ENCODE results near the gene BCAS2. TPM values are rescaled to one million over a fixed set of nuclear protein-coding genes. Genes with fewer than 3 reads are reported as not detected.

The BCAS2 gene
- total and polyA plus RNA-seq, 2 experiments from 2014 or later = 50.7 to 111 TPM

GRCh38 chr1:114610546-114611245 is 29.3 kb upstream of the BCAS2 start:
- Histone ChIP-seq H3K79me2 (replicated peaks; ENCODE audit: insufficient read depth) (no peaks in the 10 kb centered on the region), H3F3A (replicated peaks; ENCODE audit: low read depth) (no peaks in the 10 kb centered on the region), H3K27me3 (ENCODE audit: insufficient read depth) (no peaks in the 10 kb centered on the region), H2AFZ (no peak overlapping the region), H3K4me3 (no peak overlapping the region), H3K4me2 (no peak overlapping the region), H3K27ac (ENCODE audit: low read depth) (no peak overlapping the region), H3K9me2 (ENCODE audit: insufficient read depth) (no peaks in the 10 kb centered on the region), H3K36me3 (ENCODE audit: insufficient read depth) (no peaks in the 10 kb centered on the region; the same call in 1 of the 2 replicates), H3K4me1 (ENCODE audit: insufficient read depth) (no peaks in the 10 kb centered on the region), H4K20me1 (replicated peaks; ENCODE audit: insufficient read depth) (no peaks in the 10 kb centered on the region)
- TF ChIP-seq ETS1 (IDR thresholded peaks at IDR 0.05) (no peak), ZNF114 (CRISPR knock-in tag; IDR thresholded peaks at IDR 0.05) (no peak), STAT1 (IDR thresholded peaks at IDR 0.05; ENCODE audit: unreplicated experiment) (no peak), JUNB (IDR thresholded peaks at IDR 0.05; ENCODE audit: unreplicated experiment) (no peak), EZH2phosphoT487 (IDR thresholded peaks at IDR 0.05; ENCODE audit: unreplicated experiment) (no peak), NANOG (IDR thresholded peaks at IDR 0.05; ENCODE audit: borderline replicate concordance) (no peak), ZNF331 (CRISPR knock-in tag; IDR thresholded peaks at IDR 0.05; ENCODE audit: low read depth) (no peak), CREB1 (CRISPR knock-in tag; IDR thresholded peaks at IDR 0.05; ENCODE audit: low read depth) (no peak), EZH2 (IDR thresholded peaks at IDR 0.05; ENCODE audit: low read depth, unreplicated experiment) (no peak), POLR2AphosphoS5 (IDR thresholded peaks at IDR 0.05; ENCODE audit: low read depth) (no peak)
- TF ChIP-seq, protein P1, sequence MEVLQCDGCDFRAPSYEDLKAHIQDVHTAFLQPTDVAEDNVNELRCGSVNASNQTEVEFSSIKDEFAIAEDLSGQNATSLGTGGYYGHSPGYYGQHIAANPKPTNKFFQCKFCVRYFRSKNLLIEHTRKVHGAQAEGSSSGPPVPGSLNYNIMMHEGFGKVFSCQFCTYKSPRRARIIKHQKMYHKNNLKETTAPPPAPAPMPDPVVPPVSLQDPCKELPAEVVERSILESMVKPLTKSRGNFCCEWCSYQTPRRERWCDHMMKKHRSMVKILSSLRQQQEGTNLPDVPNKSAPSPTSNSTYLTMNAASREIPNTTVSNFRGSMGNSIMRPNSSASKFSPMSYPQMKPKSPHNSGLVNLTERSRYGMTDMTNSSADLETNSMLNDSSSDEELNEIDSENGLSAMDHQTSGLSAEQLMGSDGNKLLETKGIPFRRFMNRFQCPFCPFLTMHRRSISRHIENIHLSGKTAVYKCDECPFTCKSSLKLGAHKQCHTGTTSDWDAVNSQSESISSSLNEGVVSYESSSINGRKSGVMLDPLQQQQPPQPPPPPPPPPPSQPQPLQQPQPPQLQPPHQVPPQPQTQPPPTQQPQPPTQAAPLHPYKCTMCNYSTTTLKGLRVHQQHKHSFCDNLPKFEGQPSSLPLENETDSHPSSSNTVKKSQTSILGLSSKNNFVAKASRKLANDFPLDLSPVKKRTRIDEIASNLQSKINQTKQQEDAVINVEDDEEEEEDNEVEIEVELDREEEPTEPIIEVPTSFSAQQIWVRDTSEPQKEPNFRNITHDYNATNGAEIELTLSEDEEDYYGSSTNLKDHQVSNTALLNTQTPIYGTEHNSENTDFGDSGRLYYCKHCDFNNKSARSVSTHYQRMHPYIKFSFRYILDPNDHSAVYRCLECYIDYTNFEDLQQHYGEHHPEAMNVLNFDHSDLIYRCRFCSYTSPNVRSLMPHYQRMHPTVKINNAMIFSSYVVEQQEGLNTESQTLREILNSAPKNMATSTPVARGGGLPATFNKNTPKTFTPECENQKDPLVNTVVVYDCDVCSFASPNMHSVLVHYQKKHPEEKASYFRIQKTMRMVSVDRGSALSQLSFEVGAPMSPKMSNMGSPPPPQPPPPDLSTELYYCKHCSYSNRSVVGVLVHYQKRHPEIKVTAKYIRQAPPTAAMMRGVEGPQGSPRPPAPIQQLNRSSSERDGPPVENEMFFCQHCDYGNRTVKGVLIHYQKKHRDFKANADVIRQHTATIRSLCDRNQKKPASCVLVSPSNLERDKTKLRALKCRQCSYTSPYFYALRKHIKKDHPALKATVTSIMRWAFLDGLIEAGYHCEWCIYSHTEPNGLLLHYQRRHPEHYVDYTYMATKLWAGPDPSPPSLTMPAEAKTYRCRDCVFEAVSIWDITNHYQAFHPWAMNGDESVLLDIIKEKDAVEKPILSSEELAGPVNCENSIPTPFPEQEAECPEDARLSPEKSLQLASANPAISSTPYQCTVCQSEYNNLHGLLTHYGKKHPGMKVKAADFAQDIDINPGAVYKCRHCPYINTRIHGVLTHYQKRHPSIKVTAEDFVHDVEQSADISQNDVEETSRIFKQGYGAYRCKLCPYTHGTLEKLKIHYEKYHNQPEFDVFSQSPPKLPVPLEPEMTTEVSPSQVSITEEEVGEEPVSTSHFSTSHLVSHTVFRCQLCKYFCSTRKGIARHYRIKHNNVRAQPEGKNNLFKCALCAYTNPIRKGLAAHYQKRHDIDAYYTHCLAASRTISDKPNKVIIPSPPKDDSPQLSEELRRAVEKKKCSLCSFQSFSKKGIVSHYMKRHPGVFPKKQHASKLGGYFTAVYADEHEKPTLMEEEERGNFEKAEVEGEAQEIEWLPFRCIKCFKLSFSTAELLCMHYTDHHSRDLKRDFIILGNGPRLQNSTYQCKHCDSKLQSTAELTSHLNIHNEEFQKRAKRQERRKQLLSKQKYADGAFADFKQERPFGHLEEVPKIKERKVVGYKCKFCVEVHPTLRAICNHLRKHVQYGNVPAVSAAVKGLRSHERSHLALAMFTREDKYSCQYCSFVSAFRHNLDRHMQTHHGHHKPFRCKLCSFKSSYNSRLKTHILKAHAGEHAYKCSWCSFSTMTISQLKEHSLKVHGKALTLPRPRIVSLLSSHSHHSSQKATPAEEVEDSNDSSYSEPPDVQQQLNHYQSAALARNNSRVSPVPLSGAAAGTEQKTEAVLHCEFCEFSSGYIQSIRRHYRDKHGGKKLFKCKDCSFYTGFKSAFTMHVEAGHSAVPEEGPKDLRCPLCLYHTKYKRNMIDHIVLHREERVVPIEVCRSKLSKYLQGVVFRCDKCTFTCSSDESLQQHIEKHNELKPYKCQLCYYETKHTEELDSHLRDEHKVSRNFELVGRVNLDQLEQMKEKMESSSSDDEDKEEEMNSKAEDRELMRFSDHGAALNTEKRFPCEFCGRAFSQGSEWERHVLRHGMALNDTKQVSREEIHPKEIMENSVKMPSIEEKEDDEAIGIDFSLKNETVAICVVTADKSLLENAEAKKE (CRISPR knock-in tag; IDR thresholded peaks at IDR 0.05) = no peak
- TF ChIP-seq, protein P2, sequence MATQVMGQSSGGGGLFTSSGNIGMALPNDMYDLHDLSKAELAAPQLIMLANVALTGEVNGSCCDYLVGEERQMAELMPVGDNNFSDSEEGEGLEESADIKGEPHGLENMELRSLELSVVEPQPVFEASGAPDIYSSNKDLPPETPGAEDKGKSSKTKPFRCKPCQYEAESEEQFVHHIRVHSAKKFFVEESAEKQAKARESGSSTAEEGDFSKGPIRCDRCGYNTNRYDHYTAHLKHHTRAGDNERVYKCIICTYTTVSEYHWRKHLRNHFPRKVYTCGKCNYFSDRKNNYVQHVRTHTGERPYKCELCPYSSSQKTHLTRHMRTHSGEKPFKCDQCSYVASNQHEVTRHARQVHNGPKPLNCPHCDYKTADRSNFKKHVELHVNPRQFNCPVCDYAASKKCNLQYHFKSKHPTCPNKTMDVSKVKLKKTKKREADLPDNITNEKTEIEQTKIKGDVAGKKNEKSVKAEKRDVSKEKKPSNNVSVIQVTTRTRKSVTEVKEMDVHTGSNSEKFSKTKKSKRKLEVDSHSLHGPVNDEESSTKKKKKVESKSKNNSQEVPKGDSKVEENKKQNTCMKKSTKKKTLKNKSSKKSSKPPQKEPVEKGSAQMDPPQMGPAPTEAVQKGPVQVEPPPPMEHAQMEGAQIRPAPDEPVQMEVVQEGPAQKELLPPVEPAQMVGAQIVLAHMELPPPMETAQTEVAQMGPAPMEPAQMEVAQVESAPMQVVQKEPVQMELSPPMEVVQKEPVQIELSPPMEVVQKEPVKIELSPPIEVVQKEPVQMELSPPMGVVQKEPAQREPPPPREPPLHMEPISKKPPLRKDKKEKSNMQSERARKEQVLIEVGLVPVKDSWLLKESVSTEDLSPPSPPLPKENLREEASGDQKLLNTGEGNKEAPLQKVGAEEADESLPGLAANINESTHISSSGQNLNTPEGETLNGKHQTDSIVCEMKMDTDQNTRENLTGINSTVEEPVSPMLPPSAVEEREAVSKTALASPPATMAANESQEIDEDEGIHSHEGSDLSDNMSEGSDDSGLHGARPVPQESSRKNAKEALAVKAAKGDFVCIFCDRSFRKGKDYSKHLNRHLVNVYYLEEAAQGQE (IDR thresholded peaks at IDR 0.05; ENCODE audit: unreplicated experiment) = no peak
- TF ChIP-seq, protein P3, sequence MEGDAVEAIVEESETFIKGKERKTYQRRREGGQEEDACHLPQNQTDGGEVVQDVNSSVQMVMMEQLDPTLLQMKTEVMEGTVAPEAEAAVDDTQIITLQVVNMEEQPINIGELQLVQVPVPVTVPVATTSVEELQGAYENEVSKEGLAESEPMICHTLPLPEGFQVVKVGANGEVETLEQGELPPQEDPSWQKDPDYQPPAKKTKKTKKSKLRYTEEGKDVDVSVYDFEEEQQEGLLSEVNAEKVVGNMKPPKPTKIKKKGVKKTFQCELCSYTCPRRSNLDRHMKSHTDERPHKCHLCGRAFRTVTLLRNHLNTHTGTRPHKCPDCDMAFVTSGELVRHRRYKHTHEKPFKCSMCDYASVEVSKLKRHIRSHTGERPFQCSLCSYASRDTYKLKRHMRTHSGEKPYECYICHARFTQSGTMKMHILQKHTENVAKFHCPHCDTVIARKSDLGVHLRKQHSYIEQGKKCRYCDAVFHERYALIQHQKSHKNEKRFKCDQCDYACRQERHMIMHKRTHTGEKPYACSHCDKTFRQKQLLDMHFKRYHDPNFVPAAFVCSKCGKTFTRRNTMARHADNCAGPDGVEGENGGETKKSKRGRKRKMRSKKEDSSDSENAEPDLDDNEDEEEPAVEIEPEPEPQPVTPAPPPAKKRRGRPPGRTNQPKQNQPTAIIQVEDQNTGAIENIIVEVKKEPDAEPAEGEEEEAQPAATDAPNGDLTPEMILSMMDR (conservative IDR thresholded peaks at IDR 0.05; ENCODE audit: low read depth in 2 of 2) = no peak
- Mint-ChIP-seq H3K27me3 (ENCODE audit: insufficient read depth, low read depth, poor library complexity) (no peaks in the 10 kb centered on the region), H3K27ac (no peak overlapping the region), H3K4me3 (no peak overlapping the region), H3K4me1 (no peaks in the 10 kb centered on the region), H3K9me3 (no peaks in the 10 kb centered on the region), H3K36me3 (ENCODE audit: low read depth) (no peaks in the 10 kb centered on the region)
- ATAC-seq (no peak), DNase-seq (ENCODE audit: low spot score) (no peak)

Measured in GM23338 (cell line).